ENCODE results near the gene FYB1. TPM values are rescaled to one million over a fixed set of nuclear protein-coding genes. Genes with fewer than 3 reads are reported as not detected.

FYB1 gene
- total and polyA plus RNA-seq, 2 of the 8 experiments (the other 6 are each of a cell fraction or from before 2014, with no cell fraction given), result not detected

DNA sequence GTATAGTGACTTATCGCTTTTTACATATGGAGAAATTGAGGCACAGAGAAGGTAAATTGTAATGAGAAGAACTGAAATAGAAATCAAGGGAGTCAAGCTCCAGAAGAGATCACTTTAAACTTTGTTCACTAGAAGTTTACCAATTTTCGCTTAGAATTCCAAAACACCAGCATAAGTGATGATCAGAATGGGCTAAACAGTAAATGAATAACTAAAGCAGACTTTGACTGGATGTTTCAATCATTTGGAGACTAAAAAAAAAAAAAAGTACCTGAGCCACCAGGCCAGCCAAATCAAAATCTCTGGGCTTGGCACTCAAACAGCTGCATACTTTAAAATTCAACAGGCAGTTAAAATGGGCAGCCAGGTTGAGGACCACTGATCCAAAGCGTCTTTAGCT, 38.2 kb upstream of the FYB1 start (continued):
- TF ChIP-seq, protein P1, sequence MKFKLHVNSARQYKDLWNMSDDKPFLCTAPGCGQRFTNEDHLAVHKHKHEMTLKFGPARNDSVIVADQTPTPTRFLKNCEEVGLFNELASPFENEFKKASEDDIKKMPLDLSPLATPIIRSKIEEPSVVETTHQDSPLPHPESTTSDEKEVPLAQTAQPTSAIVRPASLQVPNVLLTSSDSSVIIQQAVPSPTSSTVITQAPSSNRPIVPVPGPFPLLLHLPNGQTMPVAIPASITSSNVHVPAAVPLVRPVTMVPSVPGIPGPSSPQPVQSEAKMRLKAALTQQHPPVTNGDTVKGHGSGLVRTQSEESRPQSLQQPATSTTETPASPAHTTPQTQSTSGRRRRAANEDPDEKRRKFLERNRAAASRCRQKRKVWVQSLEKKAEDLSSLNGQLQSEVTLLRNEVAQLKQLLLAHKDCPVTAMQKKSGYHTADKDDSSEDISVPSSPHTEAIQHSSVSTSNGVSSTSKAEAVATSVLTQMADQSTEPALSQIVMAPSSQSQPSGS (IDR thresholded peaks at IDR 0.05; ENCODE audit: low read length), result no peak
- TF ChIP-seq TAF7 (optimal IDR thresholded peaks at IDR 0.05; ENCODE audit: borderline replicate concordance, low read depth, low read length), result no peak

Data from H1 (cell line).